Neuron (in vitro differentiated cells): Measurements from ENCODE around the gene SH3BP2.

ENCODE experiments used
- H2AFZ ChIP-seq: one replicate; pipeline ENCODE4 v1.6.1; 2013; ENCODE audit warnings: low read depth, mild to moderate bottlenecking, inconsistent platforms, low read length, moderate library complexity
- H3K27me3 ChIP-seq: one replicate; pipeline ENCODE4 v1.6.1; 2013; ENCODE audit warnings: low read length; ENCODE audit not compliant: insufficient read depth
- H3K36me3 ChIP-seq: one replicate; pipeline ENCODE4 v1.6.1; 2013; ENCODE audit warnings: low read length; ENCODE audit not compliant: insufficient read depth
- H3K4me1 ChIP-seq: one replicate; pipeline ENCODE4 v1.6.1; 2013; ENCODE audit warnings: low read length; ENCODE audit not compliant: insufficient read depth
- H3K4me3 ChIP-seq: 2 replicates; pipeline ENCODE4 v1.5.1; 2013; ENCODE audit warnings: mild to moderate bottlenecking, low read length, moderate library complexity
- H3K9me3 ChIP-seq: one replicate; pipeline ENCODE4 v1.6.1; 2013; ENCODE audit warnings: low read length

The SH3BP2 gene

DNA sequence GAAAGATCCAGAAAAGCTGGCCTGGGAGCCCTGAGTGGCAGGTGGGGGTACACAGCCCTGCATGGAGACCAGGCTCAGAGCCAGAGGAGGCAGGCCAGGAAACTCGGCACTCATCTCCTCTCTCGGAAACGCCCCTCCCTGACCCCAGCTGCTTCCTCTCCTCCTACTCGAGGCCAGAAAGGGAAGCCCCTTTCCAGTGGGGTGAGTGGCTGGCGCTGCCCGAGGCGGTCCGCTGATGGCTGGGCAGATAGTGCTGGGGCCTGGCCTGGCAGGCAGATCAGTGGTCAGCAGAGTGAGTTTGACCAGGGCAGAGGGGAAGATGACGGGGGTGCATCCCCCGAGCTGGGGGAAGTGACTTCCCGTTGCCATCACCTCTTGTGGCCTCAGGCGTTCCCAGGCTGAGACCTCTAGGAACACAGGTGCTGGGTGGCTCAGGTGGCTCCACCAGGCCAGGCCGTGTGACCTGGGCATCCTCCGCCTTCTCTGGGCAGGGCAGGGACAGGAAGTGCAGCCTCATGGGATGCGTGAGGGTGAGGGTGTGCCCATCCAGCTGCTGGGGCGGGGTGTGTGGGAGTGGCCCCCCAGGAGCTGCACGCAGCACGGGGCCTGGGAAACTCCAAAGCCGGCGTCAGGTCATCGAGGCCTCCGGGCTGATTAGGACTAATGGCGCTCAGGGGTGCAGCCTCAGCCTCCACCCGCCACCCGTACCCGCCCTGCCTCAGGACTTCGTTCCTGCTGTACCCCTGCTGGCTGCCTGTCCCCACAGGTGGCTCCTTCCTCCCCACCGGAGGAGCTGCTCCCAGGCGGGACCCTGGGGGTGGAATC, 5.7 kb downstream of the SH3BP2 start:
- Histone ChIP-seq H3K27me3 (peaks cover 10% of the 10 kb centered on the region), H2AFZ (no peak overlapping the region), H3K9me3 (no peaks in the 10 kb centered on the region), H3K4me3 (no peak overlapping the region), H3K36me3 (no peaks in the 10 kb centered on the region), H3K4me1 (peaks cover 40% of the 10 kb centered on the region)

DNA sequence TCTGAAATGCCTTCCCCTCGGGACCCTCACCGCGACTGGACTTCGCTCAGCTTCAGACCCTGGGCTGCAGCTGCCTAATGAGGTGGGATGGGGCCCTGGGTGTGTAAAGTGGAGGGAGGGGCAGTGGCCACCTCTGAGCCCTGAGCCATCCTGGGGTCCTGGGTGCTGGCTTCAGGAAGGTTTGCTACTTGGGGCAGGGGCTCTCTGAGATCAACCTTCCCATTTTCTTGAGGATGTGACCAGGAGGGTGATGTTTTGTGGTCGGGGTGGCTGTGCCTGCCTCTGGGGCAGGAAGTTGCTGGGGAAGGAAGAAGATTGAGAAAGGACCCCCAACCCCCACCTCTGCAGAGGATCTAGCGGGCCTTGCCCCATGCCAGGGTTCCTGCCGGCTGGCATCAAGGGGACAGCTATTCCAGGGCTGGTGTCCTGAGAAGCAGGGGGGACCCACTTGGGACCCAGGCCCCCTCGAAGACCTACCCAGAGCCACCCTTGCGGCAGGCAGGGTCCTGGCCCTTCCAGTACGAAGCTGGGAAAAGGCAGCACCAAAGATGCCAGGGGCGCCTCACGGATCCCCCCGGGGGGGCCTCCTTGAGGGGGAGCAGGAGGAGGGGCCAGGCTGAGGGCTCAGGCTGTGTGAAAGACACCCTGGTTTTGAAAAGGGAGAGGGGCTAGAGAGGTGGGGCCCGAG, 6.5 kb downstream of the SH3BP2 start:
- Histone ChIP-seq H3K36me3 (no peaks in the 10 kb centered on the region), H3K27me3 (peaks cover 5% of the 10 kb centered on the region), H2AFZ (no peak overlapping the region), H3K4me1 (peaks cover 35% of the 10 kb centered on the region), H3K4me3 (no peak overlapping the region), H3K9me3 (no peaks in the 10 kb centered on the region)

DNA sequence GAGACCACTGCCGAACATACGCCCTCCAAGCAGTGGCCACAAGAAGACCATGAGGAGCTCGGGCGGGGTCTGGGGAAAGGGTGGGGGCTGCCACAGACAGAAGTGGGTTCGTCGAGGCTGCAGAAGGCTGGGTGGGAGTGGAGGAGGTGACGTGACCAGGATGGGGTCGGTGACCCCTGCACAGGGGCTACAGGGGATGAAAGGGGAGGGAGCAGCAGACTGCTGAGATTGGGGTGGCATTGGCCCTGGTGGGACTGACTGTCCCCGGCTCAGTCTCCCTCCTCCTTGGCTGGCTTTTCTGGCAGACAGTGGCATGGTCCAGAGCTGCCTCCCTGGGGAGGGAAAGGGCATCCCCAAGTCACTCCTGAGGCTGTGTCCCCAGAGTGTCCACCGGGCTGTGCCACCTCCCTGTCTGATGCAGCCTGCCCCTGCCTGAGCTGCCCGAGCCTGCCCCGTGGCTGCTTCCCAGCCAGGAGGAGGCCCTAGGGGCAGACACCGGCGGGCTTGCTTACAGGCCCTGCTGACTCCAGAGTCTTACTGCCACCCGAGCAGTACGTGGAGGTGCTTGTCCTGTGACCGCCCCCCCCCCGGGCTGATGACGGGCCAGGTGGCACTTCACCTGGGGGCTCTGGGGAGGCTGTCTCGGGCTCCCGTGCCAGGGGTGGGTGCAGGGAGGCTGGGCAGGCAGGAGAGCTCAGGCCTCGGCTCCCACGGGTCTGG, 7.2 kb downstream of the SH3BP2 start:
- Histone ChIP-seq H3K4me1 (peaks cover 30% of the 10 kb centered on the region), H3K27me3 (no peaks in the 10 kb centered on the region), H3K36me3 (no peaks in the 10 kb centered on the region), H3K4me3 (no peak overlapping the region), H2AFZ (no peak overlapping the region), H3K9me3 (no peaks in the 10 kb centered on the region)

GRCh38 chr4:2800691-2801596, 8.1 kb downstream of the SH3BP2 start:
- no peaks in the 10 kb centered on the region for H3K9me3 ChIP-seq
- H3K36me3 ChIP-seq, result no peaks in the 10 kb centered on the region
- H3K4me3 ChIP-seq, result peak overlapping the region; percentile 10
- H3K4me1 ChIP-seq, result peaks cover 30% of the 10 kb centered on the region
- H2AFZ ChIP-seq, result no peak overlapping the region
- no peaks in the 10 kb centered on the region for H3K27me3 ChIP-seq

- Histone ChIP-seq H2AFZ (no peak overlapping the region), H3K9me3 (no peaks in the 10 kb centered on the region), H3K36me3 (no peaks in the 10 kb centered on the region), H3K27me3 (no peaks in the 10 kb centered on the region), H3K4me1 (peaks cover 38% of the 10 kb centered on the region), H3K4me3 (no peak overlapping the region)
Observed at GRCh38 chr4:2802618-2803531, 10.0 kb downstream of the SH3BP2 start.

- Histone ChIP-seq H3K27me3 (no peaks in the 10 kb centered on the region), H3K9me3 (no peaks in the 10 kb centered on the region), H3K4me3 (no peak overlapping the region), H3K4me1 (peaks cover 34% of the 10 kb centered on the region), H2AFZ (no peak overlapping the region), H3K36me3 (no peaks in the 10 kb centered on the region)
Observed at GRCh38 chr4:2803624-2804448, 11.0 kb downstream of the SH3BP2 start.

GRCh38 chr4:2804449-2804972, 11.6 kb downstream of the SH3BP2 start:
- Histone ChIP-seq H3K36me3 (no peaks in the 10 kb centered on the region), H3K4me1 (peaks cover 38% of the 10 kb centered on the region), H3K9me3 (no peaks in the 10 kb centered on the region)

GRCh38 chr4:2804973-2805501, 12.2 kb downstream of the SH3BP2 start:
- Histone ChIP-seq H3K36me3 (no peaks in the 10 kb centered on the region), H3K4me1 (peaks cover 38% of the 10 kb centered on the region), H2AFZ (no peak overlapping the region), H3K27me3 (no peaks in the 10 kb centered on the region), H3K4me3 (no peak overlapping the region), H3K9me3 (no peaks in the 10 kb centered on the region)

More at GRCh38 chr4:2804449-2804972, 11.6 kb downstream of the SH3BP2 start:
- H3K4me3 ChIP-seq, result no peak overlapping the region
- H3K27me3 ChIP-seq, result no peaks in the 10 kb centered on the region
- no peak overlapping the region for H2AFZ ChIP-seq

DNA sequence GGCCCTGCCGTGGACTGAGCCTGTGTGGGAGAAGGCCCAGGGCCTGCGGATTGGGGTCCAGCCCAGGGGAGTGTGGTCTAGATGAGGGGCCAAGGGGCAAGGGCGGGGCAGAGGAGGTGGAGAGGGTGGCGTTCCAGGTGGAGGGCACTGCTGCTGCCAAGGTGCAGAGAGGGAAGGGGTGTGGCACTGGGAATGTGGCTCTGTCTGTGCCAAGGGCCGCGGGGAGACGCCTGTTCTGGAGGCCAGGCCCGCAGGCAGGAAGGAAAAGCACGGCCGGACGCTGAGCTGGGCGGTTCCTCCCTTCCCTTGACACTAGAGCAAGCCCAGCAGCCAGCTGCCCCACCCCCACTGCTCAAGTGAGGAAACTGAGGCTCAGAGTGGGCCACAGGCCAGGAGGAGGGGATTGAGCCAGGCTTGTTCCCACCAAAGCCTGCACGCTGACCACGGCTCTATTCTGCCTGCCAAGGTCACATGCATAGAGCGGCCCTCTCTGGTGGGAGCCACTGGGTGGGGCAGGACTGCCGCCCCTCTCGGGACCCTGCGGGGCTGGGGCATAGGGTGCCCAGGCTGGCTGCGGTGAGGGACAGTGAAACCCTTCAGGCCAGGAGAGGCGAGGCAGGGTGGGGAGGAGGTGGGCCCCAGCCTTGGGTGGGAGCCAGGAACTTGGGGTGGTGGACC, 13.0 kb downstream of the SH3BP2 start:
- no peak overlapping the region for H2AFZ ChIP-seq
- peaks cover 39% of the 10 kb centered on the region for H3K4me1 ChIP-seq
- no peaks in the 10 kb centered on the region for H3K36me3 ChIP-seq
- no peaks in the 10 kb centered on the region for H3K27me3 ChIP-seq
- H3K9me3 ChIP-seq, result no peaks in the 10 kb centered on the region
- no peak overlapping the region for H3K4me3 ChIP-seq

GRCh38 chr4:2806390-2807355, 13.8 kb downstream of the SH3BP2 start:
- Histone ChIP-seq H3K4me3 (no peak overlapping the region), H3K4me1 (peaks cover 40% of the 10 kb centered on the region), H3K36me3 (no peaks in the 10 kb centered on the region), H3K9me3 (no peaks in the 10 kb centered on the region), H2AFZ (no peak overlapping the region), H3K27me3 (no peaks in the 10 kb centered on the region)
